Jurkat, Clone E6-1 (cell line): ENCODE data around the gene CENPW. TPM values are rescaled to one million over a fixed set of nuclear protein-coding genes. Genes with fewer than 3 reads are reported as not detected.
A peak's percentile ranks its signal among the peaks of the same experiment; 100 is the strongest.

Experiments used
- DNase-seq: peaks from one replicate; pipeline ENCODE4 v3.0.0-alpha.2; 2011; ENCODE audit warnings: low read depth, low spot score
- H3K4me3 ChIP-seq: 2 replicates; pipeline ENCODE4 v1.5.1; 2011; ENCODE audit warnings: mild to moderate bottlenecking, low read length, control low read depth, moderate library complexity
- polyA plus RNA-seq: library from polyadenylated mRNA; unstranded; fragments of >200 nt; gene quantifications from one replicate; pipeline ENCODE4 v1.2.1, GENCODE V29; 2012; ENCODE audit warnings: missing spikeins; ENCODE audit not compliant: insufficient read length, insufficient read depth

Gene CENPW
- polyA plus RNA-seq: 222 TPM

- peak within 1 kb of the TSS; percentile 96 for H3K4me3 ChIP-seq
- DNase-seq: peak; percentile 82
Observed at GRCh38 chr6:126339796-126340609, at the start of gene CENPW. CENPW (plus strand) TSS chr6:126340115; CDS start chr6:126340274, 159 bp downstream.

GRCh38 chr6:126293891-126294524 is 45.9 kb upstream of the CENPW start:
- DNase-seq: no peak
- no peak overlapping the region for H3K4me3 ChIP-seq

DNA sequence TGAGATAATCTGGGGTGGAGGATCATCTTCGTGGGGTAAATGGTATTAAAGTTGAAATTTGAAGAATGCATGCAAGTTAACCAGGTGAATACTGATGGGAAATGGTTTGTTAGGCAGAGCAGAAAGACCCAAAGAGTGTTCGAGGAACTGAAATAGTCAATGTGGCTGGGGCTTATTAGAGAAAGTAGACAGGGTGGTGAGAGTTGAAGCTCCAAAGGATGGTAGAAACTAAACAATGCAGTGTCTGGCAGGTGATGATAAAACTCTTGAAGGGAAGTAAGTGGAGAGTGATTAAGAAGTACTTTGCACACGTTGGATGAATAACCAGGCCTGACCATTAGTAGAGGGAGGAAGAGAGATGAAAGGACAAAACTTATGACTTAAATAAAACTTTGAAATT is 39.8 kb upstream of the CENPW start:
- no peak overlapping the region for H3K4me3 ChIP-seq
- no peak for DNase-seq

- no peak overlapping the region for H3K4me3 ChIP-seq
- no peak for DNase-seq
Observed at GRCh38 chr6:126300735-126301134, 39.2 kb upstream of the CENPW start.

- H3K4me3 ChIP-seq: no peak overlapping the region
- no peak for DNase-seq
Observed at GRCh38 chr6:126302191-126302590, 37.7 kb upstream of the CENPW start.

GRCh38 chr6:126307849-126308248 is 32.1 kb upstream of the CENPW start:
- no peak overlapping the region for H3K4me3 ChIP-seq
- no peak for DNase-seq

DNA sequence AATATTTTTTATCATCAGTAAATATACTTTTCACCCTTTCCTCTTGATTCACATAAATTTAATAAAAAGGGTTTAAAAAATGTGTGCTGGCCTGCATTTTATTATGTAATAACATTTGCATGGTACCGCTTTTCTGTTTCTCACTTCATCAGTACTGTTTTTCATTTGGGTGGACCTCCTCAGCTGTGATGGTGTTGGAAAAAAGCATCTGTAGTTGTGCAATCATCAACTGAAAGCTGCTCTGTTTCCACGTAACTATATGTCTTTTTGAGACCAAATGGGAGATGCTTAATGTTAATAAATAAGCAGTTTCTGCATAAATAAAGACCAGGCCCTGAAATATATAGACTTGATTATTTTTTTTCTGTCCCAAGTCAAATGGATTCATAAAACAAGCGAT is 31.6 kb upstream of the CENPW start:
- no peak for DNase-seq
- no peak overlapping the region for H3K4me3 ChIP-seq

DNA sequence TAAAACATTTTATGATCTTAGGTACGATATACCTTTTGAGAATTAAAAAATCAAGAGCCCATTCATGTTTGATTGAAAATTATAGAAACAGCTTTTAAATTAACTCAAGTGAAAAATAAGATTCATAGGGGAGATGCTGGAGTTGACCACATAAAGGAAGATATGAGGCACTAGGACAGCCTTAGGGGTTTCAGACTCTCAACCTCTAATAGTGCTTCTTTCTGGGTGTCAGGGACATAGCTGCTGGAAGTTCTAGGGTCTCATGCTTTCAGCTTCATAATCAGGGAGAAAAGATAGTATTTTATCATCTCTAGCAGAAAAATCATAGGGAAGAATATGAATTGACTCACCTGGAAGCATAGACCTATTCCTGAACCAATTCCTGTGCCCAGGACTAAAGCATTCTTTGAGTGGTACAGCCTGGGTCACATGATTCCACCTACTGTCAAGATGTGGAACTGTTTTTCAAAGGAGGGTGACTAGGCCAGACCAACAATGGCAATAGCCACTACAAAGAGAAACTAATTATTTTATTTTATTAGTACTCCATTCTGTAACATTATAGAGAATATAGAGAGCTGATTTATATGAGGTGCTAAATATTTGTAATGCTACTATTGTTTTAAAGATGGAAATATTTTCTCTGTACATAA is 27.8 kb upstream of the CENPW start:
- no peak for DNase-seq
- H3K4me3 ChIP-seq: no peak overlapping the region

- H3K4me3 ChIP-seq: no peak overlapping the region
- DNase-seq: no peak
Observed at GRCh38 chr6:126313941-126314340, 26.0 kb upstream of the CENPW start.

GRCh38 chr6:126318797-126319196 is 21.1 kb upstream of the CENPW start:
- H3K4me3 ChIP-seq: no peak overlapping the region
- DNase-seq: no peak

DNA sequence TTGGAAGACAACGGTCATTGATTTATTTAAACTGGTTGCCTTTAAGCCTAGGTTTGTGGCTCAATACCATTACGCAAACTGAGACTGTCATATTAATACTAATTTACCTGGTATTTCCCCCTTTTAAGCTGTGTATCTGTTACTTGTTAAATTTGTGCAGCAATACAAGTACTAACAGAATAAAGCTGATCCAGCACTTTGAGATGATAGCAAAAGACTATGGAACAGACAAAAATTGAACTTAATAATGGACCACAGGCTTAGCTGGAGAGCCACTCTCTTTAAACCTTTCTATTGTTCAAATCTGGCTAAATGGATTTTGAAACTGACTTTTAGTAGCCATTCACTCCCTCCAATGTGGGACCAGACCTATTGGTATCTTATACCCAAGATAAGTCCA is 6.2 kb upstream of the CENPW start:
- H3K4me3 ChIP-seq: no peak overlapping the region
- DNase-seq: no peak

GRCh38 chr6:126335210-126335609 is 4.7 kb upstream of the CENPW start:
- H3K4me3 ChIP-seq: no peak overlapping the region
- DNase-seq: no peak

DNA sequence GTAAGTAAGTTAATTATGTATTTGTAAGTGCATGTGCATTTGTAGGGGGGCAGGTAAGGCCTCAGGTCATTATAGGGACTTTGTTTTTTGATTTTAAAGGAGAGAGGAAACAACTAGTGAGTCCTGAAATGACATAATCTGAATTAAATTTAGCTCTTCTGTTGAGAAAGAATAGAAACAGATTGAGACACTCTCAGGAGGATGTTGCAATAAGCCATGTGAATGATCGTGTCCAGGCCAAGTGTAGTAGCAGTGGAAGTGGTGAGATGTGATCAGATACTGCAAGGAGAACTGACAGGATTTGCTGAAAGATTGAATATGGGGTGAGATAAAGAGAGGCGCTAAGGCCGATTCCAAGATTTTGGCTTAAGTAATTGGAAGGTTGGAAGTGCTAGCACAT is 2.6 kb upstream of the CENPW start:
- DNase-seq: no peak
- no peak overlapping the region for H3K4me3 ChIP-seq

DNA sequence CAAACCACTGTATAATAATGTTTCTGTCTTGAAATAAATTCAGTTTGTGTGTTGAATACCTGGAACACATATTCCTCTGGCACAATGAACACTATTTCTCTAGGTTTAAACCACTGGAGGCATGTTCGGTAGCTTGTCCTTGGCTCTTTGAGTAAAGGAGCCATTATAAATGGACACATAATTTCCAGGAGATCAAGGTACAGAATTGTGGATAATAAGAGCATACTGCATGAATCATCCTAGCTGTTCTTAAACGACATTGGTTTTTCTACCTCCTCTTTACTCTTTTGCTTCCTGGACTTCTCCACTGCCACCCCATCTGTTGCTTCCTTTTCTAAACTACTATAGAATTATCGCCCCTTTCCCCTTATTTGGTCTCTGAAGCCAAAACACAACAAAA is 1.2 kb downstream of the CENPW start:
- DNase-seq: no peak
- peak overlapping the region; percentile 96 for H3K4me3 ChIP-seq

- H3K4me3 ChIP-seq: no peak overlapping the region
- DNase-seq: no peak
Observed at GRCh38 chr6:126344181-126344580, 4.3 kb downstream of the CENPW start.

- no peak for DNase-seq
- H3K4me3 ChIP-seq: no peak overlapping the region
Observed at GRCh38 chr6:126351960-126352359, 12.0 kb downstream of the CENPW start.

DNA sequence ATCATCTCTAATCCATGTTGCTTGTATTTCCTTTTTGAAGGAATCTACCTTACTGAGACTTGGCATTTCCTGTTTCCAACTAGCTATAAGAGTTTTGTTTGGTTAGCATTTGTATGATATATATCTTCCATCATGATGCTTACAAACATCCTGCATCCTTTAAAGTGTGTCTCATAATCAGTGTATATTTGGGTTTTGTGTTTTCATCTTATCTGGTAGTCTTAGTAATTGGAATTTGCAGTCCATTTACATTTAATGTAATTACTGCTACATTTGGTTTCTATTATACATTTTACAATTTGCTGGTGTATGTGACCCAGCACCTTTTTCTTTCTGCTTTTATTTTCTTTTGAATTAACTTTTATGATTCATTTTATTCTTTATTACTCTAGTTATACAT is 12.6 kb downstream of the CENPW start:
- DNase-seq: no peak
- H3K4me3 ChIP-seq: no peak overlapping the region

DNA sequence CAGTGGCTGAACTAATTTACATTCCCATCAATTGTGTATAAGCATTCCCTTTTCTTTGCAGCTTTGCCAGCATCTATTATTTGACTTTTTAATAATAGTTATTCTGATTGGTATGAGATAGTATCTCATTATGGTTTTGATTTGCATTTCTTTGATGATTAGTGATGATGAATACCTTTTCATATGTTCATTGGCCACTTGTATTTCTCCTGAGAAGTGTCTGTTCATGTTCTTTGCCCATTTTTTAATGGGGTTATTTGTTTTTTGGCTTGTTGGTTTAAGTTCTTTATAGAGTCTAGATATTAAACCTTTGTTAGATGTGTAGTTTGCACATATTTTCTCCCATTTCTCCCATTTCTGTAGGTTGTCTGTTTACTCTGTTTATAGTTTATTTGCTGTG is 16.6 kb downstream of the CENPW start:
- no peak overlapping the region for H3K4me3 ChIP-seq
- no peak for DNase-seq

DNA sequence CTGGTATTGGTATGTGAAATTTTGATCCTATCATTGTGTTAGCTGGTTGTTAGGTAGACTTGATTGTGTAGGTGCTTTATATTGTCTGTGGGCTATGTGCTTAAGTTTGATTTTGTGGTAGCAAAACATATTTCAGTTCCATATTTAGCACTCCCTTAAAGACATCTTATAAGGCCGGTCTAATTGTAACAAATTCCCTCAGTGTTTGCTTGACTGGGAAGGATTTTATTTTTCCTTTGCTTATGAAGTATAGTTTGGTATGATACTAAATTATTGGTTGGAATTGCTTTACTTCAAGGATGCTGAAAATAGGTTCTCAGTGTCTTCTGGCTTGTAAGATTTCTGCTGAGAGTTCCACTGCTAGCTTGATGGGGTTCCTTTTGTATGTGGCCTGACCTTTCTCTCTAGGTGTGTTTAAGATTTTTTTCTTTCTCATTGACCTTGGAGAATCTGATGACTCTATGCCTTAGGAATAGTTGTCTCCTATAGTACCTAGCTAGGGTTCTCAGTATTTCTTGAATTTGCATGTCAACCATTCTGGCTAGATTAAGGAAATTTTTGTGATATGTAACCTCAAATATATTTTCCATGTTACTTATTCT is 20.1 kb downstream of the CENPW start:
- no peak for DNase-seq
- no peak overlapping the region for H3K4me3 ChIP-seq
